GM23338 (cell line): ENCODE results near the gene BCL2. TPM values are rescaled to one million over a fixed set of nuclear protein-coding genes. Genes with fewer than 3 reads are reported as not detected.

ENCODE experiments used
- ATAC-seq: fragments of 200-7000 bp; cut with Tn5 transposase; 3 replicates; pipeline ENCODE4 v1.9.1; 2020
- DNase-seq: peaks from one replicate; pipeline ENCODE4 v3.0.0-alpha.2; 2015; ENCODE audit warnings: low spot score
- H2AFZ ChIP-seq: fragments of 200-600 bp; sonication (generic); 2 replicates; pipeline ENCODE4 v1.8.0; 2016; ENCODE audit warnings: antibody characterized with exemption, mild to moderate bottlenecking, moderate library complexity
- H3F3A ChIP-seq: fragments of 200-600 bp; sonication (generic); replicated peaks from 2 replicates; pipeline ENCODE4 v1.8.0; 2017; ENCODE audit warnings: antibody characterized with exemption, mixed run types, low read depth
- H3K27ac ChIP-seq: fragments of 200-600 bp; sonication (generic); 2 replicates; pipeline ENCODE4 v1.6.1; 2016; ENCODE audit warnings: low read depth
- H3K27me3 ChIP-seq: fragments of 200-600 bp; sonication (generic); 2 replicates; pipeline ENCODE4 v1.8.0; 2016; ENCODE audit warnings: mild to moderate bottlenecking, mixed run types, moderate library complexity; ENCODE audit not compliant: insufficient read depth
- H3K36me3 ChIP-seq: fragments of 200-600 bp; sonication (generic); 2 replicates; pipeline ENCODE4 v1.8.0; 2016; ENCODE audit warnings: mild to moderate bottlenecking; ENCODE audit not compliant: insufficient read depth
- H3K4me1 ChIP-seq: fragments of 200-600 bp; sonication (generic); 2 replicates; pipeline ENCODE4 v1.8.0; 2016; ENCODE audit warnings: mild to moderate bottlenecking, moderate library complexity; ENCODE audit not compliant: insufficient read depth
- H3K4me2 ChIP-seq: fragments of 200-600 bp; sonication (generic); 2 replicates; pipeline ENCODE4 v1.7.1; 2017; ENCODE audit warnings: mixed run types
- H3K4me3 ChIP-seq: fragments of 200-600 bp; sonication (generic); 2 replicates; pipeline ENCODE4 v1.6.1; 2016; ENCODE audit warnings: mixed run types
- H3K79me2 ChIP-seq: fragments of 200-600 bp; sonication (generic); replicated peaks from 2 replicates; pipeline ENCODE4 v1.8.0; 2017; ENCODE audit warnings: mild to moderate bottlenecking; ENCODE audit not compliant: insufficient read depth
- H3K9me2 ChIP-seq: fragments of 200-600 bp; sonication (generic); 2 replicates; pipeline ENCODE4 v1.8.0; 2017; ENCODE audit not compliant: insufficient read depth
- H4K20me1 ChIP-seq: fragments of 200-600 bp; sonication (generic); replicated peaks from 2 replicates; pipeline ENCODE4 v1.8.0; 2017; ENCODE audit warnings: mild to moderate bottlenecking; ENCODE audit not compliant: insufficient read depth
- H3K27ac Mint-ChIP-seq: 2 replicates; pipeline ENCODE4 v1.8.0; 2020; ENCODE audit warnings: inconsistent platforms, mild to moderate bottlenecking, moderate library complexity, mixed read lengths
- H3K27me3 Mint-ChIP-seq: 3 replicates; pipeline ENCODE4 v1.8.0; 2022; ENCODE audit warnings: low read depth, mild to moderate bottlenecking, moderate library complexity, mixed read lengths, inconsistent platforms; ENCODE audit not compliant: insufficient read depth, poor library complexity
- H3K36me3 Mint-ChIP-seq: 3 replicates; pipeline ENCODE4 v1.8.0; 2021; ENCODE audit warnings: low read depth, mild to moderate bottlenecking, inconsistent platforms, moderate library complexity, mixed read lengths
- H3K4me1 Mint-ChIP-seq: 3 replicates; pipeline ENCODE4 v1.8.0; 2020; ENCODE audit warnings: mild to moderate bottlenecking, inconsistent platforms, mixed read lengths
- H3K4me3 Mint-ChIP-seq: 3 replicates; pipeline ENCODE4 v1.8.0; 2021; ENCODE audit warnings: moderate library complexity, mild to moderate bottlenecking, inconsistent platforms, mixed read lengths
- H3K9me3 Mint-ChIP-seq: 3 replicates; pipeline ENCODE4 v1.8.0; 2020; ENCODE audit warnings: moderate library complexity, mild to moderate bottlenecking, inconsistent platforms, mixed read lengths
- CREB1 ChIP-seq: fragments of 250-450 bp; sonication (Bioruptor Pico); IDR thresholded peaks from 2 replicates; pipeline ENCODE4 v1.5.0; 2020; ENCODE audit warnings: low read depth, mild to moderate bottlenecking, moderate library complexity
- EZH2phosphoT487 ChIP-seq: fragments of 200-600 bp; sonication (generic); IDR thresholded peaks from one replicate; pipeline ENCODE4 v1.8.1; 2018; ENCODE audit warnings: antibody characterized with exemption; ENCODE audit not compliant: unreplicated experiment
- JUNB ChIP-seq: IDR thresholded peaks from one replicate; pipeline ENCODE4 v1.6.1; 2016; ENCODE audit warnings: antibody characterized with exemption; ENCODE audit not compliant: unreplicated experiment
- NANOG ChIP-seq: IDR thresholded peaks from 2 replicates; pipeline ENCODE4 v1.6.1; 2016; ENCODE audit warnings: antibody characterized with exemption, borderline replicate concordance
- POLR2AphosphoS5 ChIP-seq: IDR thresholded peaks from 2 replicates; pipeline ENCODE4 v1.6.1; 2016; ENCODE audit warnings: antibody characterized with exemption, low read depth
- STAT1 ChIP-seq: IDR thresholded peaks from one replicate; pipeline ENCODE4 v1.6.1; 2016; ENCODE audit warnings: antibody characterized with exemption; ENCODE audit not compliant: unreplicated experiment
- ZNF114 ChIP-seq: fragments of 250-450 bp; sonication (Bioruptor Pico); IDR thresholded peaks from 2 replicates; pipeline ENCODE4 v1.5.0; 2020; ENCODE audit warnings: mild to moderate bottlenecking, moderate library complexity
- ZNF331 ChIP-seq: fragments of 250-450 bp; sonication (Bioruptor Pico); IDR thresholded peaks from 2 replicates; pipeline ENCODE4 v1.5.0; 2020; ENCODE audit warnings: low read depth, mild to moderate bottlenecking, moderate library complexity
- polyA plus RNA-seq: library from polyadenylated mRNA; unstranded; fragments of >200 nt; fragmentation: Nextera tagmentation; extraction: Ambion mirVana; gene quantifications from 2 replicates; pipeline ENCODE4 v1.2.1, GENCODE V29; 2016
- total RNA-seq: library from RNA; depleted of rRNA; stranded (reverse); fragments of >200 nt; shearing (Covaris generic); gene quantifications from 2 replicates; pipeline ENCODE4 v1.2.3, GENCODE V29; 2014
- TF ChIP-seq, protein P1 (sequence below), 2 experiments: fragments of 200-600 bp in 1 of 2; sonication (generic) in 1 of 2; conservative IDR thresholded peaks; 2 replicates each; pipeline versions ENCODE4 v1.5.1 to v1.6.1; 2016 to 2017; ENCODE audit warnings: antibody characterized with exemption in 2 of 2, low read depth in 2 of 2, mild to moderate bottlenecking in 2 of 2, moderate library complexity in 1 of 2
- TF ChIP-seq, protein P2 (sequence below): IDR thresholded peaks from one replicate; pipeline ENCODE4 v1.6.1; 2018; ENCODE audit warnings: antibody characterized with exemption; ENCODE audit not compliant: unreplicated experiment
- TF ChIP-seq, protein P3 (sequence below): fragments of 250-450 bp; sonication (Bioruptor Pico); IDR thresholded peaks from 2 replicates; pipeline ENCODE4 v1.5.0; 2020; ENCODE audit warnings: mild to moderate bottlenecking, moderate library complexity

The BCL2 gene
- total and polyA plus RNA-seq, 2 experiments from 2014 or later = 1.2 to 4.0 TPM

DNA sequence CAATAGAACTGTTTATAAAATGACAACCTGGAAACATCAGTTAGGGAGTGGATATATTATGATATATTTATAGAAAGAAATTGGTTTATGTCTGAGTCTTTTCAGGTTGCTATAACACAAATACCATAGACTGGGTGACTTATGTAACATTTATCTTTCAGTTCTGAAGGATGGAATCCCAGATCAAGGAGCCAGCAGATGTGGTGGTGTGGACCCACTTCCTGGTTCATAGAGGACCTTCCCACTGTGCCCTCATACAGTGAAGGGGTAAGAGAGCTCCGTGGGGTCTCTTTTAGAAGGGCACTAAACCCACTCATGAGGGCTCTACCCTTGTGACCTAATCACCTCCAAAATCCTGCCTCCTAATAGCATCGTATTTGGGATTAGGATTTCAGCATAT is 86.7 kb downstream of the BCL2 start (continued):
- TF ChIP-seq, protein P1, sequence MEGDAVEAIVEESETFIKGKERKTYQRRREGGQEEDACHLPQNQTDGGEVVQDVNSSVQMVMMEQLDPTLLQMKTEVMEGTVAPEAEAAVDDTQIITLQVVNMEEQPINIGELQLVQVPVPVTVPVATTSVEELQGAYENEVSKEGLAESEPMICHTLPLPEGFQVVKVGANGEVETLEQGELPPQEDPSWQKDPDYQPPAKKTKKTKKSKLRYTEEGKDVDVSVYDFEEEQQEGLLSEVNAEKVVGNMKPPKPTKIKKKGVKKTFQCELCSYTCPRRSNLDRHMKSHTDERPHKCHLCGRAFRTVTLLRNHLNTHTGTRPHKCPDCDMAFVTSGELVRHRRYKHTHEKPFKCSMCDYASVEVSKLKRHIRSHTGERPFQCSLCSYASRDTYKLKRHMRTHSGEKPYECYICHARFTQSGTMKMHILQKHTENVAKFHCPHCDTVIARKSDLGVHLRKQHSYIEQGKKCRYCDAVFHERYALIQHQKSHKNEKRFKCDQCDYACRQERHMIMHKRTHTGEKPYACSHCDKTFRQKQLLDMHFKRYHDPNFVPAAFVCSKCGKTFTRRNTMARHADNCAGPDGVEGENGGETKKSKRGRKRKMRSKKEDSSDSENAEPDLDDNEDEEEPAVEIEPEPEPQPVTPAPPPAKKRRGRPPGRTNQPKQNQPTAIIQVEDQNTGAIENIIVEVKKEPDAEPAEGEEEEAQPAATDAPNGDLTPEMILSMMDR (conservative IDR thresholded peaks at IDR 0.05; ENCODE audit: low read depth in 2 of 2) = no peak
- TF ChIP-seq JUNB = no peak
- TF ChIP-seq STAT1 = no peak
- TF ChIP-seq ZNF331 (CRISPR knock-in tag) = no peak

DNA sequence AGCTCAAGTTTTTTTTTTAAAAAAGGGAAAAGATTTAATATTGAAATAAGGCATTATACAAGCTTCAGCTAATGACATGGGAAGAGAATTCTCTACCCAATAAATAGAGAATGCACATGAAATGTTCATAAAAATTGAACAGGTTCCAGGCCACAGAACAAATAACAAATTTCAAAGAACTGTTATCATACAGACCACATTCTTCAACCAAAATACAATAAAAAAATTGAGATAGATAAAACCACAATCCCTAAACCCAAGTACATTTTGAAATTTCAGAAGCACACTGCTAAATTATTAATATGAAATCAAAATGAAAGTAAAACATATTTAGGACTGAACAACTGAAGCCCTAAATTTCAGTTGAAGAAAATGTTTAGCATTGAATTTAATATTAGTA is 89.6 kb downstream of the BCL2 start:
- H3K4me1 Mint-ChIP-seq = no peaks in the 10 kb centered on the region
- DNase-seq = no peak
- Histone ChIP-seq H3F3A (no peaks in the 10 kb centered on the region), H3K27me3 (no peaks in the 10 kb centered on the region), H4K20me1 (no peaks in the 10 kb centered on the region), H3K36me3 (no peaks in the 10 kb centered on the region), H3K4me2 (no peak overlapping the region), H3K9me2 (no peaks in the 10 kb centered on the region), H3K79me2 (no peaks in the 10 kb centered on the region), H3K4me1 (no peaks in the 10 kb centered on the region), H3K4me3 (no peak overlapping the region), H3K27ac (no peak overlapping the region), H2AFZ (no peak overlapping the region)
- H3K9me3 Mint-ChIP-seq = no peaks in the 10 kb centered on the region
- H3K4me3 Mint-ChIP-seq = no peak overlapping the region
- no peak for ATAC-seq
- no peak overlapping the region for H3K27ac Mint-ChIP-seq
- H3K36me3 Mint-ChIP-seq = no peaks in the 10 kb centered on the region
- H3K27me3 Mint-ChIP-seq = peaks cover 1% of the 10 kb centered on the region
- no peak for TF ChIP-seq JUNB
- no peak for TF ChIP-seq POLR2AphosphoS5
- no peak for TF ChIP-seq EZH2phosphoT487
- no peak for TF ChIP-seq NANOG
- no peak for TF ChIP-seq ZNF114
- TF ChIP-seq CREB1 (CRISPR knock-in tag) = no peak
- TF ChIP-seq, protein P1 (conservative IDR thresholded peaks at IDR 0.05; ENCODE audit: low read depth in 2 of 2) = no peak
- TF ChIP-seq, protein P2, sequence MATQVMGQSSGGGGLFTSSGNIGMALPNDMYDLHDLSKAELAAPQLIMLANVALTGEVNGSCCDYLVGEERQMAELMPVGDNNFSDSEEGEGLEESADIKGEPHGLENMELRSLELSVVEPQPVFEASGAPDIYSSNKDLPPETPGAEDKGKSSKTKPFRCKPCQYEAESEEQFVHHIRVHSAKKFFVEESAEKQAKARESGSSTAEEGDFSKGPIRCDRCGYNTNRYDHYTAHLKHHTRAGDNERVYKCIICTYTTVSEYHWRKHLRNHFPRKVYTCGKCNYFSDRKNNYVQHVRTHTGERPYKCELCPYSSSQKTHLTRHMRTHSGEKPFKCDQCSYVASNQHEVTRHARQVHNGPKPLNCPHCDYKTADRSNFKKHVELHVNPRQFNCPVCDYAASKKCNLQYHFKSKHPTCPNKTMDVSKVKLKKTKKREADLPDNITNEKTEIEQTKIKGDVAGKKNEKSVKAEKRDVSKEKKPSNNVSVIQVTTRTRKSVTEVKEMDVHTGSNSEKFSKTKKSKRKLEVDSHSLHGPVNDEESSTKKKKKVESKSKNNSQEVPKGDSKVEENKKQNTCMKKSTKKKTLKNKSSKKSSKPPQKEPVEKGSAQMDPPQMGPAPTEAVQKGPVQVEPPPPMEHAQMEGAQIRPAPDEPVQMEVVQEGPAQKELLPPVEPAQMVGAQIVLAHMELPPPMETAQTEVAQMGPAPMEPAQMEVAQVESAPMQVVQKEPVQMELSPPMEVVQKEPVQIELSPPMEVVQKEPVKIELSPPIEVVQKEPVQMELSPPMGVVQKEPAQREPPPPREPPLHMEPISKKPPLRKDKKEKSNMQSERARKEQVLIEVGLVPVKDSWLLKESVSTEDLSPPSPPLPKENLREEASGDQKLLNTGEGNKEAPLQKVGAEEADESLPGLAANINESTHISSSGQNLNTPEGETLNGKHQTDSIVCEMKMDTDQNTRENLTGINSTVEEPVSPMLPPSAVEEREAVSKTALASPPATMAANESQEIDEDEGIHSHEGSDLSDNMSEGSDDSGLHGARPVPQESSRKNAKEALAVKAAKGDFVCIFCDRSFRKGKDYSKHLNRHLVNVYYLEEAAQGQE = no peak
- no peak for TF ChIP-seq ZNF331 (CRISPR knock-in tag)
- no peak for TF ChIP-seq STAT1
- TF ChIP-seq, protein P3, sequence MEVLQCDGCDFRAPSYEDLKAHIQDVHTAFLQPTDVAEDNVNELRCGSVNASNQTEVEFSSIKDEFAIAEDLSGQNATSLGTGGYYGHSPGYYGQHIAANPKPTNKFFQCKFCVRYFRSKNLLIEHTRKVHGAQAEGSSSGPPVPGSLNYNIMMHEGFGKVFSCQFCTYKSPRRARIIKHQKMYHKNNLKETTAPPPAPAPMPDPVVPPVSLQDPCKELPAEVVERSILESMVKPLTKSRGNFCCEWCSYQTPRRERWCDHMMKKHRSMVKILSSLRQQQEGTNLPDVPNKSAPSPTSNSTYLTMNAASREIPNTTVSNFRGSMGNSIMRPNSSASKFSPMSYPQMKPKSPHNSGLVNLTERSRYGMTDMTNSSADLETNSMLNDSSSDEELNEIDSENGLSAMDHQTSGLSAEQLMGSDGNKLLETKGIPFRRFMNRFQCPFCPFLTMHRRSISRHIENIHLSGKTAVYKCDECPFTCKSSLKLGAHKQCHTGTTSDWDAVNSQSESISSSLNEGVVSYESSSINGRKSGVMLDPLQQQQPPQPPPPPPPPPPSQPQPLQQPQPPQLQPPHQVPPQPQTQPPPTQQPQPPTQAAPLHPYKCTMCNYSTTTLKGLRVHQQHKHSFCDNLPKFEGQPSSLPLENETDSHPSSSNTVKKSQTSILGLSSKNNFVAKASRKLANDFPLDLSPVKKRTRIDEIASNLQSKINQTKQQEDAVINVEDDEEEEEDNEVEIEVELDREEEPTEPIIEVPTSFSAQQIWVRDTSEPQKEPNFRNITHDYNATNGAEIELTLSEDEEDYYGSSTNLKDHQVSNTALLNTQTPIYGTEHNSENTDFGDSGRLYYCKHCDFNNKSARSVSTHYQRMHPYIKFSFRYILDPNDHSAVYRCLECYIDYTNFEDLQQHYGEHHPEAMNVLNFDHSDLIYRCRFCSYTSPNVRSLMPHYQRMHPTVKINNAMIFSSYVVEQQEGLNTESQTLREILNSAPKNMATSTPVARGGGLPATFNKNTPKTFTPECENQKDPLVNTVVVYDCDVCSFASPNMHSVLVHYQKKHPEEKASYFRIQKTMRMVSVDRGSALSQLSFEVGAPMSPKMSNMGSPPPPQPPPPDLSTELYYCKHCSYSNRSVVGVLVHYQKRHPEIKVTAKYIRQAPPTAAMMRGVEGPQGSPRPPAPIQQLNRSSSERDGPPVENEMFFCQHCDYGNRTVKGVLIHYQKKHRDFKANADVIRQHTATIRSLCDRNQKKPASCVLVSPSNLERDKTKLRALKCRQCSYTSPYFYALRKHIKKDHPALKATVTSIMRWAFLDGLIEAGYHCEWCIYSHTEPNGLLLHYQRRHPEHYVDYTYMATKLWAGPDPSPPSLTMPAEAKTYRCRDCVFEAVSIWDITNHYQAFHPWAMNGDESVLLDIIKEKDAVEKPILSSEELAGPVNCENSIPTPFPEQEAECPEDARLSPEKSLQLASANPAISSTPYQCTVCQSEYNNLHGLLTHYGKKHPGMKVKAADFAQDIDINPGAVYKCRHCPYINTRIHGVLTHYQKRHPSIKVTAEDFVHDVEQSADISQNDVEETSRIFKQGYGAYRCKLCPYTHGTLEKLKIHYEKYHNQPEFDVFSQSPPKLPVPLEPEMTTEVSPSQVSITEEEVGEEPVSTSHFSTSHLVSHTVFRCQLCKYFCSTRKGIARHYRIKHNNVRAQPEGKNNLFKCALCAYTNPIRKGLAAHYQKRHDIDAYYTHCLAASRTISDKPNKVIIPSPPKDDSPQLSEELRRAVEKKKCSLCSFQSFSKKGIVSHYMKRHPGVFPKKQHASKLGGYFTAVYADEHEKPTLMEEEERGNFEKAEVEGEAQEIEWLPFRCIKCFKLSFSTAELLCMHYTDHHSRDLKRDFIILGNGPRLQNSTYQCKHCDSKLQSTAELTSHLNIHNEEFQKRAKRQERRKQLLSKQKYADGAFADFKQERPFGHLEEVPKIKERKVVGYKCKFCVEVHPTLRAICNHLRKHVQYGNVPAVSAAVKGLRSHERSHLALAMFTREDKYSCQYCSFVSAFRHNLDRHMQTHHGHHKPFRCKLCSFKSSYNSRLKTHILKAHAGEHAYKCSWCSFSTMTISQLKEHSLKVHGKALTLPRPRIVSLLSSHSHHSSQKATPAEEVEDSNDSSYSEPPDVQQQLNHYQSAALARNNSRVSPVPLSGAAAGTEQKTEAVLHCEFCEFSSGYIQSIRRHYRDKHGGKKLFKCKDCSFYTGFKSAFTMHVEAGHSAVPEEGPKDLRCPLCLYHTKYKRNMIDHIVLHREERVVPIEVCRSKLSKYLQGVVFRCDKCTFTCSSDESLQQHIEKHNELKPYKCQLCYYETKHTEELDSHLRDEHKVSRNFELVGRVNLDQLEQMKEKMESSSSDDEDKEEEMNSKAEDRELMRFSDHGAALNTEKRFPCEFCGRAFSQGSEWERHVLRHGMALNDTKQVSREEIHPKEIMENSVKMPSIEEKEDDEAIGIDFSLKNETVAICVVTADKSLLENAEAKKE (CRISPR knock-in tag) = no peak
